NCI-H1930 (cell line): Measurements from ENCODE around the gene ARPC4.

Source experiments
- DNase-seq, 2 experiments: peaks; one replicate each; lab custom pipeline; 2025; lab: John Stamatoyannopoulos, UW

Gene ARPC4

DNA sequence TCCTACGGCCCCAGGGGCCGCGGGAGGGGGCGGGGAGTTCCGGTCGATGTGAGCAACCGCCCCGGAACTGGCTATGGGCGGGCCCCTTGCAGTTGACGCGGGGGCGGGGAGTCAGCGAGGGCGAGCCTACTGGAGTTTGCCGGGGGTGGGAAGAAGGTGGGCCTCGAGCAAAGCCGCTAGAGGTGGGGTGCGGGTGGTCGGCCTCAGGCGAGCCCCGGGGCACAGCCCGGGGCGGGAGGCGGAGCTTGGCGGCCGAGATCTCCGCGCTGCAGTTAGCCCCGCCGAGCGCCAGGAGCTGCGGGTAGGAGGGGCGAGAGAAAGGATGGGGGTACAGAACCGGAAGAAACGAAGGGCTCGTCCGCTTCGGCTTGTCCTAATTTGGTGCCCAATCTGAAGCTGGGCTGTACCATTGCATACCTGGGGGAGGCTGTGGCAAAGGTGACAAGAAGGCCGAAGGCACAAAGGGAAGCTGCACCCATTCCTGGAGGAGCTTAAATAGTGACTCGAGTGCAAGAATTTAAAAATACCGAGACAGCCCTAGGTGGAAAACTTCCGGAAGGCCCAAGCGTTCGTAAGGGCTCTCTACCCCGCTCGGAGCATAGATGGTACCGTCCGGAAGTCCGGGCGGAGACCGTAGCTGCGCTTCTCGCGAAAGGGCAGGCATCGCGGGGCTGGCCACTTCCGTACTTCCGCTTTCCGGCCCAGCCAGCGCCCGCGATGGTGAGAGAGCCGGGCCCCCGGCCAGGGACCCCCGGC, at the start of gene ARPC4, which contains the start of gene TADA3:
Gene ARPC4, plus strand, starts transcription at position 678 of the 756 bp plus-strand sequence. Its CDS starts 40 bp downstream, at position 718.
Gene TADA3, minus strand, starts transcription at position 69 of the 756 bp plus-strand sequence. CDS start 1,007 bp downstream, outside the sequence.
- DNase-seq = peak; percentile 74 to 85

DNA sequence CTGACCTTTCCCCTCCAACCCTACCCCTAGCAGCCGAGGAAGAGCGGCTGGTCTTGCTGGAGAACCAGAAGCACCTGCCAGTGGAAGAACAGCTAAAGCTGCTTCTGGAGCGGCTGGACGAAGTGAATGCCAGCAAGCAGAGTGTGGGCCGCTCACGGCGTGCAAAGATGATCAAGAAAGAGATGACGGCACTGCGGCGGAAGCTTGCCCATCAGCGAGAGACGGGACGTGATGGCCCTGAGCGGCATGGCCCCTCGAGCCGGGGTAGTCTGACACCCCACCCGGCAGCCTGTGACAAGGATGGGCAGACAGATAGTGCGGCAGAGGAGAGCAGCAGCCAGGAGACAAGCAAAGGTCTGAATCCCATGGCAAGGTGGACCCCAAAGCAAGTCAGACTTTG, 49.3 kb upstream of the ARPC4 start:
- no peak for DNase-seq

DNA sequence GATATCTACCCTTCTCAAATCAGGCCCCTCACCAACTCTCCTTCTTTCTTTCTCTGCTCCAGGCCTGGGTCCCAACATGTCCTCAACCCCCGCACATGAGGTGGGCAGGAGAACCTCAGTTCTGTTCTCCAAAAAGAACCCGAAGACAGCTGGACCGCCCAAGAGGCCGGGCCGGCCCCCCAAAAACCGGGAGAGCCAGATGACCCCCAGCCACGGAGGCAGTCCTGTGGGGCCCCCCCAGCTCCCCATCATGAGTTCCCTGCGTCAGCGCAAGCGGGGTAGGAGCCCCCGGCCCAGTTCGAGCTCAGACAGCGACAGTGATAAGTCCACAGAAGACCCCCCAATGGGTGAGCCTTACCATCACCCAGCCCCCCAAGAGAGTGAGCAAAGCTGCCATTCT, 48.7 kb upstream of the ARPC4 start:
- DNase-seq = no peak

GRCh38 chr3:9745521-9745920, 47.4 kb upstream of the ARPC4 start:
- no peak for DNase-seq

DNA sequence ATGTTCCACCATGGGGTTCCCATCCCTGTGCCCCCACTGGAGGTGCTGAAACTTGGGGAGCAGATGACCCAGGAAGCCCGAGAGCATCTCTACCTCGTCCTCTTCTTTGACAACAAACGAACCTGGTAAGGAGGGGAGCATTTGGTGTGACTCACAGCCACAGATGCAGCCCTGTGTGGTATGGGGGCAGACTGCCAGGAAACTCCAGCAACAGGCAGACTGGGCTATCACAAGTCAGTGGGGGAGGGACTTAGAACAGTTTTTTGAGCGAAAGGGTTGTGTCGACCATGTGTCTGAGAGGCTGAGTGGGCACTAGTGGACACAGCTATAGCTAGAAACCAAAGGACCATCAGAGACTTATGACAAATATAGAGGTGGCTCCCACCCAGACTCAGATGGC, 46.6 kb upstream of the ARPC4 start:
- no peak for DNase-seq

GRCh38 chr3:9747267-9747666, 45.6 kb upstream of the ARPC4 start:
- DNase-seq = no peak

GRCh38 chr3:9748031-9748430, 44.9 kb upstream of the ARPC4 start:
- DNase-seq = no peak

DNA sequence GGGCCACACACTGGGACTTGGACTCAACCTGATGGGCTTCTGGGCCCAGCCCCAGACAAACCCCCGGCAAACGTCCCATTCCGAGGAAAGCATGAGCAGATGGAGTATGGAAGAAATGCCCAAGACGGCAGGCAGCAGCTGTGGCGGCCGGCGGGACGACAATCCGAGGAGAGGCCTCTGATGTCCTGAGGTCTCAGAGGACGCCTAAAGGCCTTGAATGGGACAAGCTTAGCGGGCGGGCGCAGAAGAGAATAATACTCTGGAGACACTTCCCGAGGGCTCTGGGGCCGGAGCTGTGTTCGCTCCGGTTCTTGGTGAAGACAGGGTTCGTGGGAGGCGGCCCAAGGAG, 43.6 kb upstream of the ARPC4 start:
- no peak for DNase-seq

- peak; percentile 90 to 92 for DNase-seq
Measured at GRCh38 chr3:9749645-9750555, 43.0 kb upstream of the ARPC4 start, which contains the start of gene OGG1. OGG1 (plus strand) TSS chr3:9749952; CDS start chr3:9750287, 335 bp downstream.

DNA sequence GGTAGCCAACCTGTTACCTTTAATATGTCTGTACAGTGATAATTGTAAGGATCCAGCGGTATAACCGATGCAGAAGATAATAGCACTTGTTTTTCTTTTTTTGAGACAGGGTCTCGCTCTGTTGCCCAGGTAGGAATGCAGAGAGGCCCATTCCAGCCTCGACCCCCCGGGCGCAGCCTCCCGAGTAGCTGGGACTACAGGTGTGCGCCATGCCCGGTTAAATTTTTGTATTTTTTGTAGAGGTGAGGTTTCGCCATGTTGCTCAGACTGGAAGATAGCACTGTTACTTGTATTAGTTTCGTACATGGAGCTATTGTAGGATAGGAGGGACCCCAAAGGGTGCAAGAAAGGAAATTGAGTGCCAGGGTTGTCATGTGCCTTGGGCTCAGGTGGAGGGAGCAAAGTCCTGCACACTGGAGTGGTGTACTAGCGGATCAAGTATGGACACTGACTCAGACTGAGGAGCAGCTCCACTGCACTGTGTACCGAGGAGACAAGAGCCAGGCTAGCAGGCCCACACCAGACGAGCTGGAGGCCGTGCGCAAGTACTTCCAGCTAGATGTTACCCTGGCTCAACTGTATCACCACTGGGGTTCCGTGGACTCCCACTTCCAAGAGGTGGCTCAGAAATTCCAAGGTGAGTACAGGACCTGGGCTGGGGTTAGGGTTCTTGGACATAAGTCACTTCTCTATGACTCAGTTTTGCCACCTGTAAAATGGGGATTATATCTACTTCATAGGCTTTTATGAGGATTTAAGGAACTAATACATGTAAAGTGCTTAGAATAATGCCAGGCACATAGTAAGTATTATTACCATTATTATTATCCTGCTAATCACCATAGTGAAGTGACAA, 42.1 kb upstream of the ARPC4 start:
- DNase-seq = no peak

DNA sequence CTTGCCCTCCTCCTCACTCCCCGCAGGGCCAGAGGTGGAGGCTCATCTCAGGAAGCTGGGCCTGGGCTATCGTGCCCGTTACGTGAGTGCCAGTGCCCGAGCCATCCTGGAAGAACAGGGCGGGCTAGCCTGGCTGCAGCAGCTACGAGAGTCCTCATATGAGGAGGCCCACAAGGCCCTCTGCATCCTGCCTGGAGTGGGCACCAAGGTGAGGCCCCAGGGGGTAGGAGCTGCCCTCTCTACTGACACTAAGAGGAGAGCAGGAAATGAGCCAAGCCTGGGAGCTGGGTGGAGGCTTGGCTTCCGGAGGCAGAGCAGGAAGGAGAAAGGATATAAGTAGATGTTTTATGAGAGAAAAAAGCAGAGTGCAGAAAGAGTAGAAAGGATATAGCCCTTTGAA, 38.2 kb upstream of the ARPC4 start:
- no peak for DNase-seq

DNA sequence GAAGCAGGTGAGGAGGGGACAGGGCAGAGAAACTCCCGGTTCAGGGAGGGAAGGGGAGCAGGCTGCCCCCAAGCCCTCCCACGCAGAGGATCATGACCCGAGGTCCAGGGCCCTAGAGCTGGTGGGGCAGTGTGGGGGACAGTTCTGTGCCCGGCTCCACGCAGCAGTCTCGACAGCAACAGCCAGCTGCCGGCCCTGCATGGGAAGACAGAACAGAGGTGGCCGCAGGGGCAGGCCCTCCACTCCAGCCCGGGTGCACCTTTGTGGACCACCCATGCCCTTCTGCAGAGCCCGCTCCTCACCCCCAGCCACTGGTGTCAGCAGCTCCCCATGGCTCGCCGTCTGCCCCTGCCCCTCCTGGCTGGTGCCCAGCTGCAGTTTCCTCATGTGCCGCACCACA, 35.5 kb upstream of the ARPC4 start:
- no peak for DNase-seq

GRCh38 chr3:9760779-9761505, 31.9 kb upstream of the ARPC4 start:
- no peak for DNase-seq

DNA sequence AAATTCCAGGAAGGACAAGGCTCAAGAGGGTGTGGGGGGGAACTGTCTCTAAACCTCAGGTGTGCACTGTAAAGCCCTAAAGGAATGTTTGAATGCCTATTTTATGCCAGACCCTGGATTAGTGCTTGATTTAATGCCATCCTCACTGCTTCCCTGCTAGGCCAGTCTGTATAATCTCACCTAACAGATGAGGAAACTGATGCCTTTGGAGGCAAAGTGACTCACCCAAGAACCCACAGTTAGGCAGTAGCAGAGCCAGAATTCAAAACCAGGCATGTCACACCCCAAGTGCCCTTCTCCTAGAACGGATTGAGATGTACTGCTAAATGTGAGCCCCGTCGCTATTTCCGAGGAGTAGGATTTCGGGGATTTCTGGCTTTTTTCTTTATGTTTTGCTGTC, 31.0 kb upstream of the ARPC4 start:
- DNase-seq = no peak

DNA sequence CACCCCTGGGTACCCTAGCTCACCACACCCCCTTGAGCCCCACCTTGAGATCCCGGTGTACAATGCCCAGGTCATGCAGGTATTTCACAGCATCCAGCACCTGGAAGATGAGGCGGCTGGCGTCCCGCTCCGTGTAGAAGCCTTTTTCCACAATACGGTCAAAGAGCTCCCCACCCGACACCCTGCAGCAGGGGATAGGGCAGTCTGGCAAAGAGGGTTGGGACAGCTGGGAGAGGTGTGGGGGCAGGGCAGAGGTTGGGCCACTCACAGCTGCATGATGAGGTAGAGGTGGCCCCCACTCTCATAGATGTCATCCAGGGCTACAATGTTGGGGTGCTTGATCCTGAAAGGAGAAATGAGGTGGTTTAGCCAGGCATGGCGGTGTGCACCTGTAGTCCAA, 30.0 kb upstream of the ARPC4 start:
- DNase-seq = no peak

DNA sequence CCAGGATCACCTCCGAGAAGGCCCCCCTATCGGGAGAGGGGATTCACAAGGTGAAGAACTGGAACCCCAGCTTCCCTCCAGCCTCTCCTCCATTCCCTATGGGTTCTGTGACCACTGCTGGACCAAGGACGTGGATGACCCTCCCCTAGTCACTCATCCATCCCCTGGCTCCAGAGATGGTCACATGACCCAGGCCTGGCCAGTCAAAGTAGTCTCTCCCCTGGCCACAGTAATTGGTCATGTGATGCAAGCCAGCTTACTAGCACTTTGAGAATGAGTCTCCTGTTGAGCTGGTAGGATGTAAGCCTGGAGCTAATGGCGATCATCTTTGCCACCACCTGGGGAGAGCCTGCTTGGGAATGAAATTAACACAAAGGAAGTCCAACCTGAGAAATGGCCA, 27.0 kb upstream of the ARPC4 start:
- DNase-seq = no peak

DNA sequence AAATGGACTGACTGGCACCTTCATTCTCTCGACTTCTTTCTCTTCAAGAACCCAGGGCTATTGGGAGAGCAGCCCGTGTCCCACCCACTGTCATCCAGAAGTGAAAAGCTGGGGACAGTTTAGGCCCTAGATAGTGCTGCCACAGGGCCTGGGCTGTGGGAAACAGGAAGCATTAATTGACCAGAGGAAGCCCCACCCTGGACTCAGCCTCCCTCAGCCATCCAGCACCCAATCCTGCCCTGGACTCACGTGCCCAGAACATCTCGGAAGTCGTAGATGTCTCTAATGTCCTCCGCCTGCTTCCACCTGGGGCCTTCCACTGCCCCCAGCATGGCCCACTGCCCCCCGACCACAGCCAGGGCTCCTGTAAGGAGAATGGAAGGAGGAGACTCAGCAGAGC, 25.5 kb upstream of the ARPC4 start:
- DNase-seq = no peak

- no peak for DNase-seq
Measured at GRCh38 chr3:9768141-9768775, 24.6 kb upstream of the ARPC4 start.

DNA sequence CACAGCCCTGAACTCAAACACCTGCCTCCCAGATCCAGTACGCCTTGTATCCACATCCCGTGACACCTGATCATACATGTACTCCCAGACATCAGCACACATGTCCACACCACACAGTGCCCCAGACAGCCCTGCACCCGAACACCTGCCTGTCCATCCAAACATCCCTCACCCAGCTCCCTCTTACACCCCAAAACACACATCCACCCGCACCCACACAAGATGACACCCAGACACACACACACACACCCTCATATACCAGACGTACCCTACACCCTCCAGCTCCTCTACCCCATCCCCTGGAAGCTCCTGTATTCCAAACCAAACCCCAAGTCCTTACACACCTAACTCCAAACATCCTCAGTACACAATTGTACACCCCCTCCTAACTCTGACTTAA, 23.9 kb upstream of the ARPC4 start:
- DNase-seq = no peak

DNA sequence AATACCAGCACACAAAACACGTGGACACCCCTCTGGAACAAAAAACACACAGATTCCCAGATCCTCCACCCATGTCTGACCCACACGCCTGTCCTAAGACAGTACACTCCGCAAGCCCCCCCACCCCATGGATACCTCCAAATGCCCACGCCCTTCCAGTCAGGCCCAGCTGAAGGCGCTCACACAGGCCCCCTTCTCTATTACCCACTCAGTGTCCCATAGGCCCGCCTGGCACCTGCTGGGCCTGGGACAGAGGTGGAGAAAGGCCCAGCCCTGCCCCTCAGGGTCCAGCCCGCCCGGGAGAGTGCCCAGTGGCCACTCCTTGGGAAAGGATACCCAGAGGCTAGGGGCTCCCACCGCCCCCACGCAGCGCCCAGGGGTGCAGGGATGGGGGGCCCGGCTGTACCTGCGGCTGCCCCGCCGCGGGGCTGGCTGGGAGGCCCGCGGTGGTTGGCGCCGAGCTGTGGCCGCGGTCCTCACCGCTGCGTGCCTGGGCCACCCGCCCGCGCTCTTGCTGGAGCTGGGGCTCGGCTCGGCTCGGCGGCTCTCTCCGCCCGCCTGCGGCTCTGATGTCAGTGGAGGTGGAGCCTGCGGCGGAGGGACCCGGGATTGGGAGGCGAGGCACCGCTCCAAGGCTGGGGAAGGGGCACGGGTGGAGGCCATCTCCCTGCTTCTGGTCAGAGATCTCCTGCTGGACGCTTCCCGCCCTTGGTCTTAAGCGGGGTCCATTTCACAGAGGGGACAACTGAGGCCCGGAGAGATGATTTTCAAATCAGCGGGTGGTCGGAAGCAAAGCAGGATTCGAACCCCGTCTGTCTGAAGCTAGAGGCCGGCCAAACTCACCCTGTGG, 23.2 kb upstream of the ARPC4 start, which contains the start of gene CAMK1:
Gene CAMK1, minus strand, starts transcription at position 522 of the 850 bp plus-strand sequence. CDS start 2,198 bp downstream, outside the sequence.
- DNase-seq = no peak
